ENCODE measurements around the gene DHRS3.
"Not testable (repeated sequence)": the region's sequence is repeated elsewhere in the genome, so short reads cannot be mapped to it uniquely, and the experiment has no call there.

Gene DHRS3

GRCh38 chr1:12542616-12543592 lies 75.1 kb downstream of the DHRS3 start:
- in situ Hi-C loops (cut with MboI; ENCODE audit: low sequenced_read_pairs), result no loop called here

DNA sequence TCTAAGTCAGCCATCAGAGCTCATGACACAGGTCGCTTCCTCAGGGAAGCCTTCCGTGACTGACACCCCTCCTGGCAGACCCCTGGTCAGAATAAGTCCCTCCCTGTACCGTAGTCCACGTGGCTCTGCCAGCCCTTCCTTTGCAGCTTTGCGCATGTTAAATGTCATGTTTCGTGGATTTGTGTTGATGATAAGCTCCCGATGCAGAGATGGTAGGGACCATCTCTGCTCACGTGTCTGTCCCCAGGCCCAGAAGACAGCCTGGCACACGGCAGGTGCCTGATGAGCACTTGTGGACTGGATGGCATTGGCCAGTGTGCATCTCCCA lies 75.9 kb downstream of the DHRS3 start:
- in situ Hi-C loops (cut with MboI; ENCODE audit: low sequenced_read_pairs), result no loop called here

GRCh38 chr1:12541274-12542137 lies 76.5 kb downstream of the DHRS3 start:
- in situ Hi-C loops (cut with MboI; ENCODE audit: low sequenced_read_pairs), result no loop called here

- in situ Hi-C loops (cut with MboI; ENCODE audit: low sequenced_read_pairs), result no loop called here
Measured at GRCh38 chr1:12540580-12541273, 77.3 kb downstream of the DHRS3 start.

- in situ Hi-C loops (cut with MboI; ENCODE audit: low sequenced_read_pairs), result no loop called here
Measured at GRCh38 chr1:12539705-12540579, 78.1 kb downstream of the DHRS3 start.

- in situ Hi-C loops (cut with MboI; ENCODE audit: low sequenced_read_pairs), result no loop called here
Measured at GRCh38 chr1:12539320-12539704, 78.7 kb downstream of the DHRS3 start.

- in situ Hi-C loops (cut with MboI; ENCODE audit: low sequenced_read_pairs), result not testable (repeated sequence)
Measured at GRCh38 chr1:12538536-12538935, 79.5 kb downstream of the DHRS3 start.

DNA sequence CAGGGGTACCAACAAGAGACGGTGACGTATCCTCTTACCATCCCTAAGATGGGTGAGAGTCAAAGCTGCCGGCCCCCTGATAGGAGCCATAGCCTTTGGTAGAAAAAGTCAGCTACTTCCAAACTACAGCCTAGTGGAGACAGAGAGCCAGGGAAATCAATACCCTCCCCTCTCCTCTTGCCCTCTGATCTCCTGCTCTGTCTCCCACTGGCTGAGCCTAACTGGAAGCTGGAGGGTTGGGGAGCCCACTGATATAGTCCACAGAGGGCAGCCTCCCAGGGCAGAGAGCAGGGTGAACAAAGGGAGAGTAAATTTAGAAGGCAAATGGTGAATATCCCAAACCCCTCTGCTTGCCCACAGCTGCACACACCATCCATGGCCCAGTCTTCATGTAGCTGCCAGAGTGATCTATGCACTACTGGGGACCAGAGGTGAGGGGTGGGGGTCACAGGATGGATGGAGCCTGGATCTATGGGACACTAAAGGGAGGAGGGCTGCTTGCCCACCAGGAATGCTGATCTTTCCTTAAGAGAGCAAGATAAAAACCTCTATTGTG lies 80.0 kb downstream of the DHRS3 start:
- in situ Hi-C loops (cut with MboI; ENCODE audit: low sequenced_read_pairs), result no loop called here

DNA sequence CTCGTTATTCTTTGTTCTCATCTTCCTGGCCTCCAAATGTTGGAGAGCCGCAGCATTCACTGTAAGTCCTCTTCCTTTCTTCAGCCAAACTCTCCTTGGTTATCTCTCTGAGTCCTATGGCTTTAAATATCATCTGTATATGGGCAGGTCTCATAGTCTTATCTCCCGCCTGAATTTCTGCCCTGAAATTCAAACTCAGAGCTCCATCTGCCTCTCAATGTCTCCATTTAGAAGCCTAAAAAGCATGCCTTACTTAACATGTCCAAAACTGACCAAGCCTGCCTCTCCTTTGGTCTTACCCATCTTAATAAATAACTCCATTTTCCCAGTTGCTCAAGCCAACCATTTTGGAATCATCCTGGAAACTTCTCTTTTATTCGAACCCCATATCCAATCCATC lies 80.7 kb downstream of the DHRS3 start:
- in situ Hi-C loops (cut with MboI; ENCODE audit: low sequenced_read_pairs), result no loop called here

DNA sequence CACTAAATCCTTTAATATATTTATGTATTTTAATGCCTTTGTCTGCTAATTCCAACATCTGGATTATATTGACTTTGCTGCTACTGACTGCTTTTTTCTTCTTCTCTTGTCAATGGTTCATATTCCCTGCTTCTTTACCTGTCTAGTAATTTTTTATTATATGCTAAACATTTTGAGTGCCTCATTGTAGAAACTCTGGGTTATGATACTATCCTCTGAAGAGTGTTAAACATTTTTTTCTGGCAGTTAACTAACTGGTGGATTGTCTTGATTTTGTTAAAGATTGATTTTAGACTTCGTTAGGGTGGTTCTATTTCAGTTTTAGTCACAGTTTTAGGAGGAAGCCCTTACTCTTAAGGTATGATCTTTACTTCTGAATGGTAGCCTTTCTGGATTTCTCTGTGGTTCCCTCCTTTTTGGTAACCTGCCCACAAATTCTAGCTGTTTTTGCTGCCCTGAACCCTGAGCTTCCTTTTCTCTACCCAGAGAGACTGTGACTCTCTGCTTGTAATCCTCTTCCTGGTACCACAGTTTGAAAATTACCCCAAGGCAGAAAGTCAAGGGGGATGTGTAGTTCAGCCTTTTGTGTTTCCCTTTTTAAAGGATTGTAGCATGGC lies 81.9 kb downstream of the DHRS3 start:
- in situ Hi-C loops (cut with MboI; ENCODE audit: low sequenced_read_pairs), result no loop called here

DNA sequence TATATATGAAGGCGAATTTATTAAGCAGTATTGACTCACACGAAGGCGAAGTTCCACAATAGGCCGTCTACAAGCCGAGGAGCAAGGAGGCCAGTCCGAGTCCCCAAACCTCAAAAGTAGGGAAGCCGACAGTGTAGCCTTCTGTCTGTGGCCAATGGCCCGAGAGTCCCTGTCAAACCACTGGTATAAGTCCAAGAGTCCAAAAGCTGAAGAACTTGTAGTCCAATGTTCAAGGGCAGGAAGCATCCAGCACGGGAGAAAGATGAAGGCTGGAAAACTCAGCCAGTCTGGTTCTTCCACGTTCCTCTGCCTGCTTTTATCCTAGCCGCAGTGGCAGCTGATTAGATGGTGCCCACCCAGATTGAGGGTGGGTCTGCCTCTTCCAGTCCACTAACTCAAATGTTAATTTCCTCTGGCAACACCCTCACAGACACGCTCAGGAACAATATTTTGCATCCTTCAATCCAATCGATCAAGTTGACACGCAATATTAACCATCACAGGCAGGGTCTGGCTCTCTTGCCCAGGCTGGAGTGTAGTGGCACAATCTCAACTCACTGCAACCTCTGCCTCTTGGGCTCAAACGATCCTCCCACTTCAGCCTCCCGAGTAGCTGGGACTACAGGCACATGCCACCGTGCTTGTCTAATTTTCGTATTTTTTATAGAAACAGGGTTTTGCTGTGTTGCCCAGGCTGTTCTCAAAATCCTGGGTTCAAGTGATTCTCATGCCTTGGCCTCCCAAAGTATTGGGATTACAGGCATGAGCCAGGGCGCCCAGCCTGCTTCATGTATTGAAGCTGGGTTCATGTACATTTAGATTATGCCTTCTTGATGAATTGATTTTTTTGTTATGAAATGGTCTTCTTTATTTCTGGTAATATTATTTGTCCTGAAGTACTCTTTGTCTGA lies 85.3 kb downstream of the DHRS3 start:
- in situ Hi-C loops (cut with MboI; ENCODE audit: low sequenced_read_pairs), result no loop called here

GRCh38 chr1:12531179-12531499 lies 86.9 kb downstream of the DHRS3 start:
- in situ Hi-C loops (cut with MboI; ENCODE audit: low sequenced_read_pairs), result no loop called here

DNA sequence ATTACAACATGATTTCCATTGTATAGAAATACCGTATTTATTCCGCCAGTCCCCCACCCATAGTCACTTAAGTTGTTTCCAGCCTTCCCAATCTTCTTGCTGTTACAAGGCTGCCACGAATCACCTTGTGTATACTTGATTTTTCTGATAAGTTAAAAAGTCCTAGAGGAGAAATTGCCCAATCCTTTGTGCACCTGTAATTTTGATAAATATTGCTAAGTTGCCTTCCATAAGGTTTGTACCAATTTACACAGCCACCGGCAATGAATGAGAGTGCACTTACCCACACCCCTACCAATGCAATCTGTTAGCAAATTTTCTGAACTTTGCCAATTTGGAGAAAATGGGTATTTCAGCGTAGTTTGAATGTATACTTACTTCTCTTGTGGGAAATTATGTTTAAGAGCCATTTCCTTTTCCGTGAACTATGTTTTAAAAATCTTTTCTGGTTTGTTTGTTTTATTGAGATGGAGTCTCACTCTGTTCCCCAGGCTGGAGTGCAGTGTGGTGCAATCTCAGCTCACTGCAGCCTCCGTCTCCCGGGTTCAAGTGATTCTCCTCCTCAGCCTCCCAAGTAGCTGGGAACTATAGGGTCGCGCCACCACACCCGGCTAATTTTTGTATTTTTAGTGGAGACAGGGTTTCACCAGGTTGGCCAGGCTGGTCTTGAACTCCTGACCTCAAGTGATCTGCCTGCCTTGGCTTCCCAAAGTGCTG lies 87.4 kb downstream of the DHRS3 start:
- in situ Hi-C loops (cut with MboI; ENCODE audit: low sequenced_read_pairs), result no loop called here

- in situ Hi-C loops (cut with MboI; ENCODE audit: low sequenced_read_pairs), result no loop called here
Measured at GRCh38 chr1:12529640-12530174, 88.3 kb downstream of the DHRS3 start.

- in situ Hi-C loops (cut with MboI; ENCODE audit: low sequenced_read_pairs), result no loop called here
Measured at GRCh38 chr1:12528021-12528852, 89.8 kb downstream of the DHRS3 start.

GRCh38 chr1:12527564-12527963 lies 90.4 kb downstream of the DHRS3 start:
- in situ Hi-C loops (cut with MboI; ENCODE audit: low sequenced_read_pairs), result no loop called here

All from HL-60/S4 treated with retinoic acid at 250 ng/mL for 4 days and 3 days (cell line).